NCI-H524 treated with DMSO at 0.1 percent for 48 hours (cell line): Measurements from ENCODE around the gene CTDNEP1.

Experiments
- DNase-seq: peaks from one replicate; lab custom pipeline; 2025; lab: John Stamatoyannopoulos, UW

CTDNEP1 gene

DNA sequence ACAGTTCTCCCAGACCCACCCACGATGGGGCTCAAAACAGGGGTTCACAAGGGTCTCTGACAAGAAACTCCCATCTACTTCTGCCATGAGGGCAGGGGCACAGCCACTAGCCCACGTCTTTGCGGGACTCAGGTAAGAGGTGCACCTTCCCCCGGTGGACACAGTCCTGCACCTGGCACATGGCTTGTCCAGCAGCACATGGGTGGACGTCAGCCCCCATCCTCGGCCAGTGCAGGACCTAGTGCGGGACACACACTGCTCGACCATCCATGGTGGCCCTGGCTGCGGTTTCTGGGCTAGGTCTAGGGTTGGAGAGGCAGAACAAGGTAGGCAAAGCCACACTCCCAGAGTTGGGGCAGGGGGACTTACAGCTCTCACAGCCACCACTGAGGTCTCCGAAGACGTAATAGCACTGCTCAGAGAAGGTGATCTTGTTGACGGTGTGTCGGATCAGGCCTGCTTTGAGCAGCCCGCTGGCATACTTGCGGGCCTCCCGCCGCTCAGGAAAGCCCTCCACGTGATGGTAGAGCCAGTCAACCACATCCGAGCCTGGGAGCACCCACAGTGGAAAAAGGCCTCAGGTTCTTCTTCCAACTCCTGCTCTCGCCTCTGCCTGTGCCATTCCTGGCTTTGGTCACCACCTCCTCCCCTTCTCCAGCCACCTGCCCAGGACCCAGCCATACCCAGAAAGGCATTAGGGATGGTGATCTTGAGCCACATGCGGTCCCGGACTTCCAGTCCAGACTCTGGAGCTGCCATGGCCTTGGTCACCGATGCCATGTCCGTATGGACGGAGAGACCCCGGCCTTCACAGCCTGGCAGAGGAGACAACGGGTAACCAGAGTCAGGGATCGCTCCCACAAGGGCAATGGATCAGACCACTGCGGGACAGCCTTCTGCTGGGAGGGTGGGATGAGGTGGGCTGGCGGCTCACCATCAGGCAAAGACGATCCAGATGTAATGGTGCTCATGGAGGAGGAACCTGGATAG, 24.5 kb downstream of the CTDNEP1 start:
- DNase-seq = no peak

DNA sequence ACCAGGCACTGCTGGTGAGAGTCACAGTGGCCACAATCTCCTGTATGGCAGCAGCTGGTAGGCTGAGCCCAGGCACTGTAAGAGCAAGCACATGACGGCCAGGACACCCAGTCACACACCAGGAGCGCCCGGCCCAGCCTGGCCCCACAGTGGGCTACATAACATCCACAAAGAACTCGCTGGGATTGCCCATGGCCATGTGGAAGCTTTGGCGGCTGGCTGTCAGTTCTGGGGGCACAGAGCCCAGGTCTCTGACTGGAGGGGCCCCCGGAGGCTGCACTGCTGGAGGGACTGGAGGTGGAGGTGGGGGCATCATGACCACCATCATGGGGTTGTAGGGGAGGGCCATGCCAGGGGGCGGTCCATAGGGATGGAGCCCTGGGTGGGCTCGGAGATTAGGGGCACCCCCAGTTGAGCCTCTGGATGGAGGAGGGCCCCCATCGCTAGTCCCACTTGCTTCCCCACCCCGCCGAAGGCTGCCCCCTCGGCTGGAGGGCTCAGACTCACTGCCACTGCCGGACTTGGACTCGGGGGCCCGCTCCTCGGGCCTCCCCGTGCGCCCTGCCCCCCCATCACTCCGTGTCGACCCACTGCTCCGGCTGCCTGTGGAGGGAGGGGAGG, 25.7 kb downstream of the CTDNEP1 start:
- DNase-seq = no peak

DNA sequence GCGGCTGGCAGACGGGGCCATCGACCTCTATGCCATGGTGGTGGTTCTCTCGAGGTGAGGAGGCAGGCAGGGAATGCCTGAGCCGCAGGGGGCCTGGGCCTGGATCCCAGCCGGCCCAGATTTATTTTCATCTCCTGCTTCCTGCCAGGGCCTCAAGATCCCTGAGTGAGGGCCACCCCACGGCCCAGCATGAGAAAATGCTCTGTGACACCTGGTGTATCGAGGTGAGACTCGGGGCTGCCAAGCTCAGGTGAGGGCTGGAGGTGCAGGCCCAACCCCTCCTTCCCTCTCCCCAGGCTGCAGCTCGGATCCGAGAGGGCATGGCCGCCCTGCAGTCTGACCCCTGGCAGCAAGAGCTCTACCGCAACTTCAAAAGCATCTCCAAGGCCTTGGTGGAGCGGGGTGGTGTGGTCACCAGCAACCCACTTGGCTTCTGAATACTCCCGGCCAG, 26.8 kb downstream of the CTDNEP1 start:
- DNase-seq = no peak

DNA sequence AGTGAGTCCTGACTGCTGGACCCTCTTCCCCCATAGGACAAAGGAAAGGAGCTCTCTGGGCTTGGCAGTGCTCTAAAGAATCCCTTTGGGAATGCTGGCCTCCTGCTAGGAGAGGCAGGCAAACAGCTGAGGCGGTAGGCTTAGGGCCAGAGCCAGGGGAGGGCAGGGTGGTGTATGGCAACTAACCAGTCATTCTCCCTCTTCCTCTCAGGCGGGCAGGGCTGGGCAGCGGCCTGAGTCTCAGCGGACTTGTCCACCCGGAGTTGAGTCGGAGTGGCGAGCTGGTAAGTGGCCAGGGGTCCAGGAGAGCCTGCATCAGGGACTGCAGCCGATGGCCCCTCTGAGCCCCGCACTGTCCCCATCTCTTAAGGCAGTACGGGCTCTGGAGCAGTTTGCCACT, 27.4 kb downstream of the CTDNEP1 start:
- no peak for DNase-seq

DNA sequence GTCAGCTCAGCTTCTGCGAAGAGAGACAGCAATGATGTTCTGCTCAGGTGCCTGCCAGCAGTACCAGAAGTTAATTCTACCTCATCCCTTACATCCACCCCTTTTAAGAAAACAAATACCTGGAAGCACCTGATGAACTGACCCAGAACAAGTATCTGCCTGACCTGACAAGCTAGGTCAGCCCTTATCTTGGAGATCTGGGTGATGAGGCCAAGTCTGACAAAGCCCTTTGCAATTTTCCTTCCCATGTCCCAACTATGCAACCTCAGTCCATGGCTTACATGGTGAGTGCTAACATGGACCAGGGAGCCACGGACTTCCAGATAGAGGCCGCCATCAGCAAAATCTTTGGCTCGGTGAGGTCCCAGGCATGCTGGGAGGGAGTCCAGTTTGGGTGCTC, 28.2 kb downstream of the CTDNEP1 start:
- DNase-seq = no peak

DNA sequence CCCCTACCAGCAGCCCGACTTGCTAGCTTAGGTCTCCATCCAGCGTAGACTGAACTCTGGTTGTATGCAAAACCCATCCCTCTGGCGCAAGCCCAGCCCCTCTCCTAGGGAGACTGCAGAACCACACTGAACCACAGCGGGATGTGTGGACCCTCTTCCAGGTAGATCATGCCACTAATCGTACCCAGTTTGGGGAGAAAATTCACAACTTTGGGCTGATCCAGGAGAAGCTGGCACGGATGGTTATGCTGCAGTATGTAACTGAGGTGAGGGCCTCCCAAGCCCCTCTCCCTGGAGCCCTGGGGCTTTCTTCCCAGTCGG, 28.6 kb downstream of the CTDNEP1 start:
- DNase-seq = no peak

DNA sequence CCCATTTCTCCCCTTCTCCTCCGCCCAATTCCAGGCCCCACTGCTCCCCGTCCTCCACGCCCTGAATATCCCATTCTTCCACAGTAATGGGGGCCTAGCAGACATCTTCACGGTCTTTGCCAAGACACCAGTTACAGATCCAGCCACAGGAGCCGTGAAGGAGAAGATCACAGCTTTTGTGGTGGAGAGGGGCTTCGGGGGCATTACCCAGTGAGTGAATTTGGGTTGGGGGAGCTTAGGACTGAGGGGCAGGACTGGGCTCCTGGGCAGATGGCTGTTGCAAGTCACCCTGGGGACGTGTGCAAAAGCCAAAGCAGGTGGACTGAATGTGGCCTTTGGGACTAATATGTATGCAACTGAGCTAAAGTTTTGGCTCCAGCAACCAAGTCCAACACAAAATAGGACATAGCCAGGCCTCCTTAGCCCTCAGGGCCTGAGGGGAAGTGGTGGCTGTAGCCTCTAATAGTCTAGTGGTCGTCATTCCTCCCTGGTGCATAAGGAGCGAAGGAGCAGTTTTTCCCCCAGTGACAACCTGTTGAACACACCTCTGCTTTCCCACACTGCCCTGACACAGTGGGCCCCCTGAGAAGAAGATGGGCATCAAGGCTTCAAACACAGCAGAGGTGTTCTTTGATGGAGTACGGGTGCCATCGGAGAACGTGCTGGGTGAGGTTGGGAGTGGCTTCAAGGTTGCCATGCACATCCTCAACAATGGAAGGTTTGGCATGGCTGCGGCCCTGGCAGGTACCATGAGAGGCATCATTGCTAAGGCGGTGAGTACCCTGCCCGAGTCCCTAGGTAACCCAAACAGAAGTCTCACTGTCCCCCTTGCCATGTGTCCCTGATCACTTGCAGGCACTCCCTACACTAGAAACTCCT, 29.2 kb downstream of the CTDNEP1 start:
- DNase-seq = no peak

DNA sequence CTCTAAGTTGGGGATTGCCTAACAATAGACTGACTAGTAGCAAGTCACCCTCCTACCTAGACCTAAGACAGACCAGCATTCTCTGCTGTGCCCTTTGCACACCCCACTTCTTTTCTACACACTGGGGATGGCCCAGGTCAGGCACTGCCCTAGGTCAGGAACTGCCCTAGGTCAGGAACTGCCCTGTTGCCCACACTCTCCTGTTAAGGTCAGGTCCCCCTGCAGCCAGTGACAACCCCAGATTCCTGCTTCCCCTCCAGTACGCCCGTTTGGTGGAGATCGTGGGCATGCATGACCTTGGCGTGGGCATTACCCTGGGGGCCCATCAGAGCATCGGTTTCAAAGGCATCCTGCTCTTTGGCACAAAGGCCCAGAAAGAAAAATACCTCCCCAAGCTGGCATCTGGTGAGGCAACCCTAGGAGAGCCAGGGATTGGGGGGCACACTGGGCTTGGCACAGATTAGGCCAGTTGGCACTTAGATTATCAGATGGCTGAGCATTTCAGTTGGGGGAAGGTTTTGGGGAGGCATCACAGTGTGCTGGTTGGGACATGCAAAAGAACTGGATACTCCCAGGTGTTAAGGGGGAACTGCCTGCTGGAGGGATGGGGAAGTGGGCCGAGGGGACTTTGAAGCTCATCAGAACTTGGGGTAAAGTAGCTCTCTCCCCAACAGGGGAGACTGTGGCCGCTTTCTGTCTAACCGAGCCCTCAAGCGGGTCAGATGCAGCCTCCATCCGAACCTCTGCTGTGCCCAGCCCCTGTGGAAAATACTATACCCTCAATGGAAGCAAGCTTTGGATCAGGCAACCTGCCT, 30.0 kb downstream of the CTDNEP1 start:
- no peak for DNase-seq

DNA sequence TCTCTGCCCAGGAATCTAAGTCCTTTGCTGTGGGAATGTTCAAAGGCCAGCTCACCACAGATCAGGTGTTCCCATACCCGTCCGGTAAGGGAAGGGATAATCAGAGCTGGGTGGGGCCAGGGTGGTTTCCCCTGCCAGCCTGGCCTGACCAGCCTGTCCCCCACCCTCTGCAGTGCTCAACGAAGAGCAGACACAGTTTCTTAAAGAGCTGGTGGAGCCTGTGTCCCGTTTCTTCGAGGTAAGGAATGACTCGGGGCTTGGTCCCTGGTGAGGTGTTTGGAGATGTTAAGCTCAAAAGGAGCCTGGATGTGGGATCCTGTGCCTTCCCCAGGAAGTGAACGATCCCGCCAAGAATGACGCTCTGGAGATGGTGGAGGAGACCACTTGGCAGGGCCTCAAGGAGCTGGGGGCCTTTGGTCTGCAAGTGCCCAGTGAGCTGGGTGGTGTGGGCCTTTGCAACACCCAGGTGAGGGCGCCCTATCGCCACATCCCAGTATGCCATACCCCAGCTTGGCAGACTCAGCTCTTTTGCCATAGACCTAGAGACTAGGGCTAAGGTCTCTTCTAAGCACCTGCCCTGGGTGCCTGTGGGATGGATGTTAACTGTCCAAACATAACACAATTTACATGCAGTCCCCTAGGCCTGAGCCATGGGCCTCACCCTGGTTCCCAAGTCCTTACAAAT, 30.8 kb downstream of the CTDNEP1 start:
- DNase-seq = no peak

DNA sequence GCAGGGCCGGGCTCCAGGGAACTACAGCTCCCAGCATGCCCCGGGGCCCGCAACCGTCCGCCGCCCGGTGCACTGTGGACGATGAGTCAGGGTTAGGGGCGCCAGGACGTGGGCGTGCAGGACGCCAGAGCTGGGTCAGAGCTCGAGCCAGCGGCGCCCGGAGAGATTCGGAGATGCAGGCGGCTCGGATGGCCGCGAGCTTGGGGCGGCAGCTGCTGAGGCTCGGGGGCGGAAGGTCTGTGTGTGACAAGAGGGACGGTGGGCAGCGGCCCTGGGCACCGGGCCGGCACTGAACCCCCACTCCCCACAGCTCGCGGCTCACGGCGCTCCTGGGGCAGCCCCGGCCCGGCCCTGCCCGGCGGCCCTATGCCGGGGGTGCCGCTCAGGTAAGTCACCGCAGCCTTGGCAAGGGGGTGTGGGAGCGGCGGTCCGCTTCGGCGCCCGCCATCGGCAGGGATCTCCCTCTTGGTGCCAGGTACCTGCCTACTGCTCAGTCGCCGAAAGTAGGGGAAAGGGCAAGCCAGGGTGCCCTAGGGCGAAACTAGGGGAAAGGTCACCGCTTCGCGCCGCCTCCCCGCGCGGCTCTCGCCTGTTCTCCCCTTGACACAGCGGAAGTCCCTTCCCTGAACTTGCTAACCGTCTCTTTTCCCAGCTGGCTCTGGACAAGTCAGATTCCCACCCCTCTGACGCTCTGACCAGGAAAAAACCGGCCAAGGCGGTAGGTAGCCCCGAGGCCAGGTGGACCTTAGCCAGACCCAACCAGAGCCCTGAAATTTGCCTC, 31.5 kb downstream of the CTDNEP1 start, which contains the start of the genes ACADVL and DLG4:
TSS of gene ACADVL (plus strand) at position 127 of the 781 bp plus-strand sequence. CDS start at position 174, 47 bp downstream.
TSS of gene DLG4 (minus strand) at position 25 of the 781 bp plus-strand sequence.
- DNase-seq = no peak

DNA sequence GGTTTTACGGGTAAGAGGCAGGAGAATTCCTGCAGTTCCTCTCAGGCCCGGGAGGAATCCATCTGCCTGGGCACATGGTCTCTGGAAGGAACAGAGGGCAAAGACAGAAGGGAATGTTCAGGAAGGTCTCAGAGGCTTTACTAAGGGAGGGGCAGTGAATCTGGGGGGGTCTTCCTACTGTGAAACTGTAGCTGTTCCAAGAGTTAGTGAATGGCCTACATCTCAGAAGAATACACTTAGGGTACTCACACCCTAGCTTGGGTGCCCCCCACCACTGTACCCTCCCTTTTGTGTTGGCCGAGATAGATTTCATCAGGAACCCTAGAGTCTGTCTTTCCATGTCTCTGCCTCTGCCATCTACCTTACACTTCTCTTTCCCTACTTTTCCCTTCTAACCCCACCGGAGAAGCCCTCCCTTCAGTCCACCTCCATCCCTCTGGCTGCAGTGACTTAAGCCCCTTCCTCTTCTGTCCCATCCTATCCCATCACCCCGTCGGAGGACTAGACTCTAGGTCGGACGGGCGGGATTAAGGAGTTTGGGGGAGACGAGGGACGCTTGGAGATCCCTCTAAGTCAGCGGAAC, 32.2 kb downstream of the CTDNEP1 start:
- no peak for DNase-seq

DNA sequence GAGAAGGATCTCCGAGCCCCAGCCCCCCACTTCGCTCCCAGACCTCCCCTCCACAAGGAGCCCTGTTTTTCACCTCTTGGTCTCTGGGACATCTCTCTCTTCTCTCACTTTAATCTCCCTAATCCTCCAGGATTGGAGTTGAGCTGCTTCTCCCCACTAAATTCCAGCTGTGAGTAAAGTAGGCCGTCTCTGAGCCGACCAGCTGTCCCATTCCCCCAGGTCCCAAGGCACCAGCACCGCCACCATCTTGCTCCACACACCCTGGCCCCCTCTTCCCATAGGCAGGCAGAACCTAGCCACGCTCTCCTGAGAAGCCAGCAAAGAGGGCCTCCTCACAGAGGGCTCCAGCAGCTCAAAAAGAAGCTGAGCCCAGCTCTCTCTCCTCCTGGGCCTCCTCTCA, 32.8 kb downstream of the CTDNEP1 start:
- no peak for DNase-seq

DNA sequence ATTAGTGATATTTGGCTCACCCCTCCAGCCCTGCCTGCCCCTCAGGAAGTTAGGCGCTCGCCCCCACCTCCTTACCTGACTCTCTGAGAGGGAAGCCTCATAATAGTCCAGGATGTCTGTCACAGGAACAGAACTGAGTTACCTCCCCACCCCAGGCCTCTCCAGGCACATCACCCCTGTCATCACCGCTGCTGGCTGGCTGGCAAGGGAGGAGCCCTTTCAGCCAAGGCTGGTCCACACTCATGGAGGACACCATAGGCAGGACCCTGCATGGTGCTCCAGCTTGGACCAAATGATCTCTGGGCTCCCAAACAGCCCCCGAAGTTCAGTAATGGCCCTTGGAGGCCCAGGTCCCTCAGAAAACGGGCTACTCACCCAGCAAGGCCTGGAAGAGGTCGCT, 33.4 kb downstream of the CTDNEP1 start:
- DNase-seq = no peak

DNA sequence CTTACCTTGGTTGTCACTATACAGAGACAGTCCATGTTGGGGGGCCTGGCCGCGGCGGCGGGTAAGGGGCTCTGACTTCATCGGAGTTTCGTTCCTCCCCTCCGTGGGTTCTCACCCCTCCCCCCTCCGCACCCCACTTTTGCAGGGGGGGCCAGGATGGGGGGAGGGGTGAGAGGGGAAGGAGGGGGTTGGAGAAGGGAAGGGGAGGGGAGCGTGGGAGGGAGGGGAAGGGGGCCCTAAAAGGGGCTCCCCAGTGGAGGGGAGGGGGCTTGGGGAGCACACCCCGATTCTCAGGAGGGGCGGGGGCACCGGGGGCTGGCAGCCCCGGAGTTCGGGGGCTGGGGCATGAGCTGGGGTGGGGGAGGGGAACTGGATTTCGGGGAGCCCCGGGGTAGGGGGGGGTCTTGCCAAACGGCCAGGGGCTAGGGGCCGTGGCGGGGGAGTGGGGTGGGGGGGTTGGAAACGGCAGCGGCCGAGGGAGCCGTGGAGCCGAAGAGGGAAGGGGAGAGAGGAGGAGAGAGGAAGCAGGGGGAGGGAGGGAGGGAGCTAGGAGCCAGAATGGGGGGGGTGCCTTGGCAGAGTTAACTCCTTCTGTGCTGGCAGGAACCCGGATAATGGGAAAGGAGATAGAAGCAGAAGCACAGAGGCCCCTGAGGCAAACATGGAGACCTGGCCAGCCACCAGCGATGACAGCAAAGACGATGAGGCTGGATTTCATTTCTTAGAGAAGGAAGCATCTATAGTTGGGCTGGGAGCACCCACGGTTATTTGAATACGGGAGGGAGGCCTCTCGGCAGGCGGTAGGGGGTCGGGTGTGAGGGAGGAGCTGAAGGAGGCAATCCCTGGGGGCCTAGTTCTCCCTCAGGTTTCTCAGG, 34.2 kb downstream of the CTDNEP1 start:
- DNase-seq = no peak

DNA sequence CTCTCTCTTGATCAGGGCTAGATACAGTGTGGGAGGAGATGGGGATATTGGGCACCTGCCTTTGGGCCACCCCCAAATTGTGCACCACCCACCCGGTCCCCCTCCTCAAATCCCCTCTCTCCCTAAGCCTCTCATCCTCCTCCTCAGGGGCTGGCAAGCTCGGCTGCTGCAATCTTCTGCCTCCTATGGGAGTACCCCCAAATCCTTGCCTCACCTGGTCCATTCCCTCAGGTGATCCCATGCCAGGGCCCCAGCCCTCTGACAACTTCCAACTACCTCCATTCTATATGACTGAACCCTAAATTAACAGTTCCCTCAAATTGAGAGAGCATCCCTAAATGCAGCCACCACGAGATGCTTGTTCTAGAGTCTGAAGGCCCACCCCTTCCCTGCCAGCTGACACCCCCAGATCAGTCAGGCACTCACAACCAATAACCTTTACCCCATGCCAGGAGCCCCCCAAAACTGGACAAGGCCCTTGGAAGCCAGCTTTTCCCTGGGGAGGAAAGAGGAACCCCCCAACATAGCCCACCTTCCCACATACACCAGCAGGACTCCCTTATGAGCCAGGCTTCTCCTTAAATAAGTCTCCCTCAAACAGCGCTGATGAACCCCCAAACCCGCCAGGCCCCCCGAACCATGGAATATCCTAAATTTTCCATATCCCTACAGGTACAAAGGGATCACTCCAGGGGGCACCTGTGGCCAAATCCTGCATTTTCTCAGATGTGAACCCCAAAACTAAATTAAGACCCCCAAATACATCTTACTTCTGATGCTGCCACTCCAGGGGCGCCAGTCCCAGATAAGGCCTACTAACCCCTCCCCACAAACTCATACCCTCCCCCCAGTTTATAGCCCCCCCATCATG, 35.1 kb downstream of the CTDNEP1 start:
- DNase-seq = no peak

DNA sequence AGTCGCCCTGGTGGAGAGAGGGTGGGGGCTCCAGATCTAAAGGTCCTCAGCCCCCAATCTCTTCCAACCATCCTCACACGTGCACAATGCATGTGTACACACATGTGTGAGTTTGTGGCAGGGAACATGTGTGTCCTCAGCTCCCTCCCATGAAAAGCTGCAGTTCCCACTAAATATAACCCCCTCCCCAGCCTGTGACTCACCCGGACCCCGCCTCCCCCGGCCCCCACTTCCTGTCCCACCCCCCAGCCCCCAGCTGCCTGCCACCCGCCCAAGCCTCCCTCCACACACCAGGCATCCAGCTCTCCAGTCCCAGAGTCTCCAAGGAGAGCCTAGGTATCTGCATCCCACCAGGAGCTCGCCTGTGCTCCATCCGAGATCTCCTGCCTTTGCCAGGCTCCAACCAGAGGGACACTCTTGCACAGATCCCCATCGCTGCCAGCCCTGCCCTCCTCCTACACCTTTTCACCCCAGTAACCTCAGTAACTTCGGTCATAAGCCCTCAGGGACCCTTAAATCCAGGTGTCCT, 35.8 kb downstream of the CTDNEP1 start:
- DNase-seq = no peak

DNA sequence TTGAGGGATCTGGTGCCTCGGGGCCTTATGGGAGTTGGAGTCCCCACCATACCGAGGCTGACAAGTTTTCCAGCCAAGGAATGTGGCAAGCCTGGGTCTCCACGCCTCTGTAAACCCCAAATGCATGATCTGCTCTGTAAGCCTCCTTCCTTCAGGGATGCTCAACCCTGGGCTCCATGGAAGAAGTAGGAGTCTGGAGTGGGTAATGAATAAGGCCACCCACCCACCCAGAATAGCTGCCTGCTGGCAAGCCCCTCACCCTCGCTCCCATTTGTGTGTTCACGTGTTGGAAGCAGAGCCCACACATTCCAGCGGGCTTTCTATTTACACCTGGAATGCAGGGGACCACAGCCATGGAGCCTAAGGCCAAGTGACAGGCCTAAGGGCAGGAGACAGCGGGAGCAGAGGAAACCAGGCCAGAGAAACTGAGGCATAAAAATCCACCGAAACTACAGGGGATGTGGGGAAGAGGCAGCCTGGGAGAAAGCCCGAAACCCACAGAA, 36.3 kb downstream of the CTDNEP1 start:
- no peak for DNase-seq
